ENCODE measurements around the gene AHCYL2. TPM values are rescaled to one million over a fixed set of nuclear protein-coding genes. Genes with fewer than 3 reads are reported as not detected.

The AHCYL2 gene
- total and polyA plus RNA-seq, 5 donors from 2014 or later = 6.2 to 18.5 (median 8.3) TPM

DNA sequence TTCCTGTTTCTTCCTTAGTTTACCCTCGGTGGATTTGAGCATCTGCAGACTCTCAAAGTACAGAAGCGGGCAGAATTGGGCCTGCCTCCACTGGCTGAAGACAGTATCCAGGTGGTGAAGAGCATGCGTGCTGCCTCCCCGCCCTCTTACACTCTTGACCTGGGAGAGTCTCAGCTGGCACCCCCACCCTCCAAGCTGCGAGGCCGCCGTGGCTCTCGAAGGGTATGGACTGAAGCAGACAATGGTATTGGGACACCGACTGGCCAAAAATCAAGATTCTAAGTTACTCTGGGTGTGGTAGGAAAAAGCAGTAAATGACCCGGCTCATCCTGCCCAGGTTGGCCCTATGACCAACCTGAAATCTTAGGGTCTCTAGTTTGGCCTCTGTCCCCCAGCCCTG lies 231.6 kb downstream of the AHCYL2 start:
- no peak overlapping the region for H3K27ac Mint-ChIP-seq

DNA sequence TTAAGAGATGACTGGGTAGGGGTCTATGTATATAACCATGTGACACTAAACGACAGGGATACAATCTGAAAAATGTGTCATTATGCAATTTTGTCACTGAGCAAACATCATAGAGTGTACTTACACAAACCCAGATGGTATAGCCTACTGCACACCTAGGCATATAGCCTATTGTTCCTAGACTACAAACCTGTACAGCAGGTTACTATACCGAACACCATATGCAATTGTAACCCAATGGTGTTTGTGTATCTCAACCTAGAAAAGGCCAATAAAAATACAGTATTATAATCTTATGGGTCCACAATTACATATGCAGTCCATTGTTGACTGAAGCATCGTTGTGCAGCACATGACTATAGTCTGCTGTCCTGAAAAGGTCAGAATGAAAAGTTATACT lies 232.3 kb downstream of the AHCYL2 start:
- no peaks in the 10 kb centered on the region for H3K27me3 ChIP-seq (ENCODE audit: control insufficient read depth, insufficient read depth, low read length)
- ATAC-seq (ENCODE audit: low read depth in 2 of 2) (no peak), DNase-seq (no peak)
- no peak overlapping the region for H3K4me3 ChIP-seq (ENCODE audit: low read depth, low read length)
- H3K9me3 Mint-ChIP-seq = no peaks in the 10 kb centered on the region
- no peaks in the 10 kb centered on the region for H3K36me3 ChIP-seq (ENCODE audit: control insufficient read depth, insufficient read depth, low read length)
- H3K27ac Mint-ChIP-seq = no peak overlapping the region
- H3K4me3 Mint-ChIP-seq = no peak overlapping the region
- no peaks in the 10 kb centered on the region for H3K27me3 Mint-ChIP-seq
- H3K9me3 ChIP-seq (ENCODE audit: control insufficient read depth in 2 of 2, low read length in 2 of 2) = no peaks in the 10 kb centered on the region
- no peak overlapping the region for H3K27ac ChIP-seq (ENCODE audit: insufficient read depth, low read length, poor library complexity, severe bottlenecking)
- no peaks in the 10 kb centered on the region for H3K36me3 Mint-ChIP-seq
- no peaks in the 10 kb centered on the region for H3K4me1 ChIP-seq (ENCODE audit: control insufficient read depth, insufficient read depth, low read length, poor library complexity, severe bottlenecking)
- no peaks in the 10 kb centered on the region for H3K4me1 Mint-ChIP-seq

More for the DNA sequence above, 231.6 kb downstream of the AHCYL2 start:
- no peaks in the 10 kb centered on the region for H3K4me1 ChIP-seq (ENCODE audit: control insufficient read depth, insufficient read depth, low read length, poor library complexity, severe bottlenecking)
- H3K27me3 Mint-ChIP-seq = no peaks in the 10 kb centered on the region
- H3K9me3 Mint-ChIP-seq = no peaks in the 10 kb centered on the region
- no peaks in the 10 kb centered on the region for H3K4me1 Mint-ChIP-seq
- no peak for ATAC-seq (ENCODE audit: low read depth in 2 of 2)
- no peak for DNase-seq
- H3K9me3 ChIP-seq (ENCODE audit: control insufficient read depth in 2 of 2, low read length in 2 of 2) = no peaks in the 10 kb centered on the region
- H3K27ac ChIP-seq (ENCODE audit: insufficient read depth, low read length, poor library complexity, severe bottlenecking) = no peak overlapping the region
- no peaks in the 10 kb centered on the region for H3K36me3 ChIP-seq (ENCODE audit: control insufficient read depth, insufficient read depth, low read length)
- no peaks in the 10 kb centered on the region for H3K36me3 Mint-ChIP-seq
- H3K27me3 ChIP-seq (ENCODE audit: control insufficient read depth, insufficient read depth, low read length) = no peaks in the 10 kb centered on the region
- H3K4me3 ChIP-seq (ENCODE audit: low read depth, low read length) = no peak overlapping the region
- H3K4me3 Mint-ChIP-seq = no peak overlapping the region

DNA sequence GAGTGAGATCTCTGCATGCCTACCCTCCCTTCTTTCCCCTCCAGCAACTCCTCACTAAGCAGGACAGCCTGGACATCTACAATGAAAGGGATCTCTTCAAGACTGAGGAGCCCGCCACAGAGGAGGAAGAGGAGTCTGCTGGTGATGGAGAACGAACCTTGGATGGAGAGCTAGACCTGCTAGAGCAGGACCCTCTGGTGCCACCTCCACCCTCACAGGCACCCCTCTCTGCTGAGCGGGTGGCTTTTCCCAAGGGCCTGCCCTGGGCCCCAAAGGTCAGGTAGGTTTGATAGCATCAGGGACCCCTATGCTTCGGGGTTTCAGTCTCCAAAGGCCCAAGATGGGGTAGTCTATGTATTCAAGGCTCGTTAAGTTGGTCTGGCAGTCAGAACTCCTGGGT lies 233.3 kb downstream of the AHCYL2 start:
- no peaks in the 10 kb centered on the region for H3K36me3 ChIP-seq (ENCODE audit: control insufficient read depth, insufficient read depth, low read length)
- DNase-seq (no peak), ATAC-seq (ENCODE audit: low read depth in 2 of 2) (no peak)
- Mint-ChIP-seq H3K4me3 (no peak overlapping the region), H3K4me1 (no peaks in the 10 kb centered on the region), H3K36me3 (no peaks in the 10 kb centered on the region), H3K27me3 (no peaks in the 10 kb centered on the region), H3K9me3 (no peaks in the 10 kb centered on the region), H3K27ac (no peak overlapping the region)
- H3K9me3 ChIP-seq (ENCODE audit: control insufficient read depth in 2 of 2, low read length in 2 of 2) = no peaks in the 10 kb centered on the region
- H3K27me3 ChIP-seq (ENCODE audit: control insufficient read depth, insufficient read depth, low read length) = no peaks in the 10 kb centered on the region
- H3K27ac ChIP-seq (ENCODE audit: insufficient read depth, low read length, poor library complexity, severe bottlenecking) = no peak overlapping the region
- no peaks in the 10 kb centered on the region for H3K4me1 ChIP-seq (ENCODE audit: control insufficient read depth, insufficient read depth, low read length, poor library complexity, severe bottlenecking)
- no peak overlapping the region for H3K4me3 ChIP-seq (ENCODE audit: low read depth, low read length)

DNA sequence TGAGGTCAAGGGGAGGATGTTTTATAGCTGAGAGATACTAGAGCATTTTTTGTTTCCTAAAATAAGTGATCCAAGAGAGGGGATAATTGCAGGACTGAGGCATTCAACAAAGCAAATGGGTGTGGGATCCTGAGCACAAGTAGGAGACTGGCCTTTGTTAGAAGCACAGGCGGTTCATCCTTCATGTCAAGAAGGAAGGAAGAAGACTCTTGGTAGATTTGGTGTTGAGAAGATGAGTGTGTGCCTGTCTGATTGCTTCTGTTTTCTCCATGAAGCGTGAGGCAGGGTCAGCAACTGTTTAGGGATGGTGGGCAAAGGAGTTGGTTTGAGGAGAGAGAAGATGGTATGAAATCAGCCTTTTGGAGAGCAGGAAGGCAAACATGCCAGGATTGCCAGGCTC lies 237.0 kb downstream of the AHCYL2 start:
- H3K4me3 Mint-ChIP-seq = no peak overlapping the region
- Histone ChIP-seq H3K4me1 (ENCODE audit: control insufficient read depth, insufficient read depth, low read length, poor library complexity, severe bottlenecking) (no peaks in the 10 kb centered on the region), H3K27me3 (ENCODE audit: control insufficient read depth, insufficient read depth, low read length) (no peaks in the 10 kb centered on the region), H3K9me3 (ENCODE audit: control insufficient read depth in 2 of 2, low read length in 2 of 2) (no peaks in the 10 kb centered on the region), H3K4me3 (ENCODE audit: low read depth, low read length) (no peak overlapping the region), H3K27ac (ENCODE audit: insufficient read depth, low read length, poor library complexity, severe bottlenecking) (no peak overlapping the region), H3K36me3 (ENCODE audit: control insufficient read depth, insufficient read depth, low read length) (no peaks in the 10 kb centered on the region)
- no peaks in the 10 kb centered on the region for H3K9me3 Mint-ChIP-seq
- ATAC-seq (ENCODE audit: low read depth in 2 of 2) = no peak
- no peak for DNase-seq
- no peaks in the 10 kb centered on the region for H3K36me3 Mint-ChIP-seq
- no peak overlapping the region for H3K27ac Mint-ChIP-seq
- H3K4me1 Mint-ChIP-seq = no peaks in the 10 kb centered on the region
- no peaks in the 10 kb centered on the region for H3K27me3 Mint-ChIP-seq

GRCh38 chr7:129462420-129462819 lies 237.6 kb downstream of the AHCYL2 start:
- no peaks in the 10 kb centered on the region for H3K36me3 ChIP-seq (ENCODE audit: control insufficient read depth, insufficient read depth, low read length)
- Mint-ChIP-seq H3K4me1 (no peaks in the 10 kb centered on the region), H3K36me3 (no peaks in the 10 kb centered on the region), H3K27me3 (no peaks in the 10 kb centered on the region), H3K27ac (no peak overlapping the region), H3K4me3 (no peak overlapping the region), H3K9me3 (no peaks in the 10 kb centered on the region)
- ATAC-seq (ENCODE audit: low read depth in 2 of 2) = no peak
- H3K27ac ChIP-seq (ENCODE audit: insufficient read depth, low read length, poor library complexity, severe bottlenecking) = no peak overlapping the region
- H3K9me3 ChIP-seq (ENCODE audit: control insufficient read depth in 2 of 2, low read length in 2 of 2) = no peaks in the 10 kb centered on the region
- H3K27me3 ChIP-seq (ENCODE audit: control insufficient read depth, insufficient read depth, low read length) = no peaks in the 10 kb centered on the region
- no peak overlapping the region for H3K4me3 ChIP-seq (ENCODE audit: low read depth, low read length)
- no peak for DNase-seq
- no peaks in the 10 kb centered on the region for H3K4me1 ChIP-seq (ENCODE audit: control insufficient read depth, insufficient read depth, low read length, poor library complexity, severe bottlenecking)

DNA sequence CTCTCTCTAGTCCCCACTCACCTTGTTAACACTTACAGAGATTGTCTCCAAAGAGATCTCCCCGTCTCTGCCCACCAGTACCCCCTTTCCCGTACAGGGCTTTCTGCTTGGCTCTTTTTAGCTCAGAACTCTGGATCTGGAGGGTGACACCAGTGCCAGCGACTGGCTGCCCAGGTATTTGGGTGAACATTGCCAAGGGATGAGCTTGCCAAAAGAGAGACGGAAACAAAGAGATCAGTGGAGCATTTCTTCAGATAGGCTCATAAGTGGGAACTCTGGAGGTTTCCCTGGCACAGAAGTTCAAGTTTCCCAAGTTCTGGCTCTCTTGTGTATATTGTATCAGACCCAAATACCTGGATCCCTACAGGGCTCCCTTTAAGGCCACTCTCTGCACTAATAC lies 239.4 kb downstream of the AHCYL2 start:
- DNase-seq (no peak), ATAC-seq (ENCODE audit: low read depth in 2 of 2) (no peak)
- H3K4me3 ChIP-seq (ENCODE audit: low read depth, low read length) = no peak overlapping the region
- no peak overlapping the region for H3K4me3 Mint-ChIP-seq
- H3K36me3 Mint-ChIP-seq = no peaks in the 10 kb centered on the region
- H3K36me3 ChIP-seq (ENCODE audit: control insufficient read depth, insufficient read depth, low read length) = no peaks in the 10 kb centered on the region
- H3K27ac Mint-ChIP-seq = no peak overlapping the region
- no peaks in the 10 kb centered on the region for H3K4me1 Mint-ChIP-seq
- no peaks in the 10 kb centered on the region for H3K27me3 ChIP-seq (ENCODE audit: control insufficient read depth, insufficient read depth, low read length)
- H3K27ac ChIP-seq (ENCODE audit: insufficient read depth, low read length, poor library complexity, severe bottlenecking) = no peak overlapping the region
- no peaks in the 10 kb centered on the region for H3K9me3 Mint-ChIP-seq
- H3K9me3 ChIP-seq (ENCODE audit: control insufficient read depth in 2 of 2, low read length in 2 of 2) = no peaks in the 10 kb centered on the region
- H3K4me1 ChIP-seq (ENCODE audit: control insufficient read depth, insufficient read depth, low read length, poor library complexity, severe bottlenecking) = no peaks in the 10 kb centered on the region
- H3K27me3 Mint-ChIP-seq = no peaks in the 10 kb centered on the region

GRCh38 chr7:129465080-129465479 lies 240.2 kb downstream of the AHCYL2 start:
- no peaks in the 10 kb centered on the region for H3K27me3 Mint-ChIP-seq
- no peak overlapping the region for H3K27ac ChIP-seq (ENCODE audit: insufficient read depth, low read length, poor library complexity, severe bottlenecking)
- no peaks in the 10 kb centered on the region for H3K36me3 ChIP-seq (ENCODE audit: control insufficient read depth, insufficient read depth, low read length)
- no peak overlapping the region for H3K4me3 ChIP-seq (ENCODE audit: low read depth, low read length)
- H3K27me3 ChIP-seq (ENCODE audit: control insufficient read depth, insufficient read depth, low read length) = no peaks in the 10 kb centered on the region
- H3K9me3 Mint-ChIP-seq = no peaks in the 10 kb centered on the region
- no peak overlapping the region for H3K27ac Mint-ChIP-seq
- no peaks in the 10 kb centered on the region for H3K9me3 ChIP-seq (ENCODE audit: control insufficient read depth in 2 of 2, low read length in 2 of 2)
- H3K4me3 Mint-ChIP-seq = no peak overlapping the region
- no peaks in the 10 kb centered on the region for H3K4me1 ChIP-seq (ENCODE audit: control insufficient read depth, insufficient read depth, low read length, poor library complexity, severe bottlenecking)
- H3K4me1 Mint-ChIP-seq = no peaks in the 10 kb centered on the region
- no peaks in the 10 kb centered on the region for H3K36me3 Mint-ChIP-seq
- ATAC-seq (ENCODE audit: low read depth in 2 of 2) = no peak
- DNase-seq = no peak

- no peaks in the 10 kb centered on the region for H3K9me3 ChIP-seq (ENCODE audit: control insufficient read depth in 2 of 2, low read length in 2 of 2)
- H3K4me1 ChIP-seq (ENCODE audit: control insufficient read depth, insufficient read depth, low read length, poor library complexity, severe bottlenecking) = no peaks in the 10 kb centered on the region
- H3K36me3 ChIP-seq (ENCODE audit: control insufficient read depth, insufficient read depth, low read length) = no peaks in the 10 kb centered on the region
- H3K4me3 ChIP-seq (ENCODE audit: low read depth, low read length) = no peak overlapping the region
- DNase-seq (no peak), ATAC-seq (ENCODE audit: low read depth in 2 of 2) (no peak)
- Mint-ChIP-seq H3K4me3 (no peak overlapping the region), H3K4me1 (no peaks in the 10 kb centered on the region), H3K36me3 (no peaks in the 10 kb centered on the region), H3K27me3 (no peaks in the 10 kb centered on the region), H3K27ac (no peak overlapping the region), H3K9me3 (no peaks in the 10 kb centered on the region)
- no peaks in the 10 kb centered on the region for H3K27me3 ChIP-seq (ENCODE audit: control insufficient read depth, insufficient read depth, low read length)
- no peak overlapping the region for H3K27ac ChIP-seq (ENCODE audit: insufficient read depth, low read length, poor library complexity, severe bottlenecking)
Observed at GRCh38 chr7:129466796-129467195, 242.0 kb downstream of the AHCYL2 start.

Measured in CD4-positive, CD25-positive, alpha-beta regulatory T cell (primary cell).